HG02623 (cell line): ENCODE results near the gene RBPMS2.
"Not testable (repeated sequence)": the region's sequence is repeated elsewhere in the genome, so short reads cannot be mapped to it uniquely, and the experiment has no call there.

ENCODE experiments used
- ATAC-seq: cut with Tn5 transposase; IDR thresholded peaks from one replicate; pipeline ENCODE4 v1.9.1; 2021; ENCODE audit warnings: moderate library complexity; ENCODE audit not compliant: unreplicated experiment

RBPMS2 gene

GRCh38 chr15:64775551-64776401, at the start of gene RBPMS2:
RBPMS2 (minus strand) TSS chr15:64775589; CDS start chr15:64775319, 270 bp downstream.
- no peak for ATAC-seq

- no peak for ATAC-seq
Observed at GRCh38 chr15:64824929-64825430, 49.6 kb upstream of the RBPMS2 start.

- ATAC-seq, result no peak
Observed at GRCh38 chr15:64816452-64816851, 41.1 kb upstream of the RBPMS2 start.

- not testable (repeated sequence) for ATAC-seq
Observed at GRCh38 chr15:64814965-64815364, 39.6 kb upstream of the RBPMS2 start.

GRCh38 chr15:64814283-64814682, 38.9 kb upstream of the RBPMS2 start:
- not testable (repeated sequence) for ATAC-seq

GRCh38 chr15:64813075-64813474, 37.7 kb upstream of the RBPMS2 start:
- no peak for ATAC-seq

GRCh38 chr15:64810497-64811326, 35.3 kb upstream of the RBPMS2 start:
- ATAC-seq, result no peak

GRCh38 chr15:64809649-64810496, 34.5 kb upstream of the RBPMS2 start:
- no peak for ATAC-seq

- ATAC-seq, result no peak
Observed at GRCh38 chr15:64808785-64809453, 33.5 kb upstream of the RBPMS2 start.

- ATAC-seq, result no peak
Observed at GRCh38 chr15:64807751-64808222, 32.4 kb upstream of the RBPMS2 start.

- no peak for ATAC-seq
Observed at GRCh38 chr15:64807051-64807749, 31.8 kb upstream of the RBPMS2 start.

- ATAC-seq, result no peak
Observed at GRCh38 chr15:64806509-64806908, 31.1 kb upstream of the RBPMS2 start.

- no peak for ATAC-seq
Observed at GRCh38 chr15:64804619-64805018, 29.2 kb upstream of the RBPMS2 start.

GRCh38 chr15:64803526-64803925, 28.1 kb upstream of the RBPMS2 start:
- no peak for ATAC-seq

- ATAC-seq, result no peak
Observed at GRCh38 chr15:64800476-64800875, 25.1 kb upstream of the RBPMS2 start.

- ATAC-seq, result not testable (repeated sequence)
Observed at GRCh38 chr15:64798905-64799304, 23.5 kb upstream of the RBPMS2 start.

- ATAC-seq, result not testable (repeated sequence)
Observed at GRCh38 chr15:64795921-64796320, 20.5 kb upstream of the RBPMS2 start.

- not testable (repeated sequence) for ATAC-seq
Observed at GRCh38 chr15:64795299-64795698, 19.9 kb upstream of the RBPMS2 start.

GRCh38 chr15:64792282-64792681, 16.9 kb upstream of the RBPMS2 start:
- ATAC-seq, result no peak
